DND-41 (cell line): ENCODE data around the gene RGS5.

Experiments used
- EZH2 ChIP-seq: IDR thresholded peaks from 3 replicates; pipeline ENCODE4 v1.6.1; 2012; ENCODE audit warnings: borderline replicate concordance, low read depth, mild to moderate bottlenecking, moderate library complexity, low read length, inconsistent platforms; ENCODE audit not compliant: severe bottlenecking
- TF ChIP-seq, protein P1 (sequence below): IDR thresholded peaks from 2 replicates; pipeline ENCODE4 v1.5.1; 2012; ENCODE audit warnings: borderline replicate concordance, low read length, moderate library complexity, mild to moderate bottlenecking; ENCODE audit not compliant: poor library complexity, severe bottlenecking; ENCODE audit errors: extremely low read depth

DNA sequence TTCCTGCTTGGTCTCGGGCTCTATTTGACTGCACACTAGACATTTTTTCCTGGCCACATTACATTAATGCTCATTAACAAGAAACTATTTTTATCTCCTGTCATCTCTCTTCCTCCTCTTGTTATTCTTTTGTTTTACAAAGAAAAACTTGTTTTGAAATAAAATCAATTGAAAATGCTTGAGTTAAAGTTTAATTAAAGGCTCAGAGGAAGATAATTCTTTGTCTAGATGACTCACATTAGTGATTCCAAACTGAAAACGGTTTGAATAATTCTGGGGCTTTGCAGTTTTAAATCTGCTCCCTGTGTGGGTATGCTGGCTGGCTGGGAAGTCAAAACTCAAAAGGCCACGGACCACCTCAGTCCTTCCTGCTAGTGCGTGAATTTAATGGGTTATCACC is 29.6 kb downstream of the RGS5 start:
- TF ChIP-seq, protein P1, sequence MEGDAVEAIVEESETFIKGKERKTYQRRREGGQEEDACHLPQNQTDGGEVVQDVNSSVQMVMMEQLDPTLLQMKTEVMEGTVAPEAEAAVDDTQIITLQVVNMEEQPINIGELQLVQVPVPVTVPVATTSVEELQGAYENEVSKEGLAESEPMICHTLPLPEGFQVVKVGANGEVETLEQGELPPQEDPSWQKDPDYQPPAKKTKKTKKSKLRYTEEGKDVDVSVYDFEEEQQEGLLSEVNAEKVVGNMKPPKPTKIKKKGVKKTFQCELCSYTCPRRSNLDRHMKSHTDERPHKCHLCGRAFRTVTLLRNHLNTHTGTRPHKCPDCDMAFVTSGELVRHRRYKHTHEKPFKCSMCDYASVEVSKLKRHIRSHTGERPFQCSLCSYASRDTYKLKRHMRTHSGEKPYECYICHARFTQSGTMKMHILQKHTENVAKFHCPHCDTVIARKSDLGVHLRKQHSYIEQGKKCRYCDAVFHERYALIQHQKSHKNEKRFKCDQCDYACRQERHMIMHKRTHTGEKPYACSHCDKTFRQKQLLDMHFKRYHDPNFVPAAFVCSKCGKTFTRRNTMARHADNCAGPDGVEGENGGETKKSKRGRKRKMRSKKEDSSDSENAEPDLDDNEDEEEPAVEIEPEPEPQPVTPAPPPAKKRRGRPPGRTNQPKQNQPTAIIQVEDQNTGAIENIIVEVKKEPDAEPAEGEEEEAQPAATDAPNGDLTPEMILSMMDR = no peak
- TF ChIP-seq EZH2 = no peak
